Naive thymus-derived CD8-positive, alpha-beta T cell (primary cell): ENCODE measurements around the gene LOXHD1. TPM values are rescaled to one million over a fixed set of nuclear protein-coding genes. Genes with fewer than 3 reads are reported as not detected.
A peak's percentile ranks its signal among the peaks of the same experiment; 100 is the strongest.

Experiments used
- ATAC-seq, 2 donors: fragments of 150-1000 bp; cut with Tn5 transposase in 1 of 2; sonication (Bioruptor Pico), chemical (Tn5 transposase) in 1 of 2; 1 replicate in 1 of 2; 2 replicates in 1 of 2; pipeline ENCODE4 v1.10.0; 2021; ENCODE audit warnings: mild to moderate bottlenecking in 2 of 2, moderate library complexity in 2 of 2
- POLR2A ChIA-PET: fragments of 350-600 bp; sonication (Branson Sonifier 250); formaldehyde crosslinking; loops from one replicate; lab custom pipeline; 2021; ENCODE audit warnings: antibody characterized with exemption; lab: Charles Lee
- DNase-seq, 10 donors: peaks; one replicate each; pipeline versions ENCODE4 v3.0.0 to v3.0.0-alpha.2; 2020 to 2022
- H3K27ac Mint-ChIP-seq, 10 donors: one replicate each; pipeline ENCODE4 v1.8.0; 2020 to 2022; ENCODE audit warnings: mild to moderate bottlenecking in 10 of 10, mixed read lengths in 10 of 10, moderate library complexity in 4 of 10, inconsistent platforms in 1 of 10
- H3K27me3 Mint-ChIP-seq, 5 donors: one replicate each; pipeline ENCODE4 v1.8.0; 2021 to 2022; ENCODE audit warnings: mixed read lengths in 5 of 5
- H3K36me3 Mint-ChIP-seq, 3 donors: one replicate each; pipeline ENCODE4 v1.8.0; 2020 to 2022; ENCODE audit warnings: mixed read lengths in 3 of 3, mild to moderate bottlenecking in 2 of 3, inconsistent platforms in 1 of 3
- H3K4me1 Mint-ChIP-seq, 4 donors: one replicate each; pipeline ENCODE4 v1.8.0; 2021 to 2022; ENCODE audit warnings: mixed read lengths in 4 of 4
- H3K4me3 Mint-ChIP-seq, 10 donors: one replicate each; pipeline ENCODE4 v1.8.0; 2020 to 2022; ENCODE audit warnings: mild to moderate bottlenecking in 10 of 10, mixed read lengths in 10 of 10, moderate library complexity in 6 of 10, inconsistent platforms in 1 of 10
- H3K9me3 Mint-ChIP-seq, 9 donors: one replicate each; pipeline ENCODE4 v1.8.0; 2020 to 2022; ENCODE audit warnings: mixed read lengths in 9 of 9, mild to moderate bottlenecking in 3 of 9, inconsistent platforms in 1 of 9, moderate library complexity in 1 of 9
- polyA plus RNA-seq, 3 donors: library from polyadenylated mRNA; unstranded; fragments of 300-500 nt; fragmentation: Illumina TruSeq; gene quantifications; one replicate each; pipeline ENCODE4 v1.2.3, GENCODE V29; 2021
- total RNA-seq, 8 experiments: library from RNA in 2 of 8; stranded (reverse) in 2 of 8; gene quantifications; one replicate each; pipeline ENCODE4 v1.2.3 and lab custom pipeline; 2021 to 2026

Gene LOXHD1
- total and polyA plus RNA-seq, 5 experiments from 2014 or later = 0.08 to 0.39 TPM; not detected in 3

GRCh38 chr18:46621111-46621766 is 35.8 kb downstream of the LOXHD1 start:
- ATAC-seq = peak; percentile 39 to 55
- H3K36me3 Mint-ChIP-seq = no peaks in the 10 kb centered on the region
- POLR2A ChIA-PET = no interaction called here
- peak overlapping the region in 9 of 10 donors; percentile 14 to 54 (median 42) for H3K4me3 Mint-ChIP-seq
- H3K9me3 Mint-ChIP-seq = no peaks in the 10 kb centered on the region
- peaks cover 0 to 3% (median 0%) of the 10 kb centered on the region in 5 donors for H3K27me3 Mint-ChIP-seq
- peaks cover 33 to 49% (median 40%) of the 10 kb centered on the region in 4 donors for H3K4me1 Mint-ChIP-seq
- peak overlapping the region; percentile 42 to 89 (median 82) for H3K27ac Mint-ChIP-seq
- DNase-seq = peak in 3 of 10 donors; percentile 5 to 44 (median 28)

GRCh38 chr18:46619559-46619958 is 37.5 kb downstream of the LOXHD1 start:
- ATAC-seq = no peak
- H3K9me3 Mint-ChIP-seq = no peaks in the 10 kb centered on the region
- DNase-seq = no peak
- peak overlapping the region in 1 of 10 donors; percentile 81 for H3K27ac Mint-ChIP-seq
- POLR2A ChIA-PET = no interaction called here
- peaks cover 30 to 42% (median 35%) of the 10 kb centered on the region in 4 donors for H3K4me1 Mint-ChIP-seq
- H3K4me3 Mint-ChIP-seq = no peak overlapping the region
- no peaks in the 10 kb centered on the region for H3K36me3 Mint-ChIP-seq
- H3K27me3 Mint-ChIP-seq = peaks cover 0 to 4% (median 0%) of the 10 kb centered on the region in 5 donors

- DNase-seq (no peak), ATAC-seq (no peak)
- Mint-ChIP-seq H3K36me3 (no peaks in the 10 kb centered on the region), H3K27ac (no peak overlapping the region), H3K4me1 (peaks cover 0 to 8% (median 4%) of the 10 kb centered on the region in 4 donors), H3K9me3 (no peaks in the 10 kb centered on the region), H3K27me3 (peaks cover 0 to 4% (median 0%) of the 10 kb centered on the region in 5 donors), H3K4me3 (no peak overlapping the region)
- POLR2A ChIA-PET = no interaction called here
Measured at GRCh38 chr18:46615720-46616119, 41.3 kb downstream of the LOXHD1 start.

GRCh38 chr18:46609048-46609447 is 48.0 kb downstream of the LOXHD1 start:
- Mint-ChIP-seq H3K9me3 (no peaks in the 10 kb centered on the region), H3K27me3 (peaks cover 0 to 7% (median 2%) of the 10 kb centered on the region in 5 donors), H3K36me3 (no peaks in the 10 kb centered on the region), H3K27ac (no peak overlapping the region), H3K4me1 (no peaks in the 10 kb centered on the region), H3K4me3 (no peak overlapping the region)
- DNase-seq = no peak
- POLR2A ChIA-PET = no interaction called here
- ATAC-seq = no peak

GRCh38 chr18:46607926-46608325 is 49.1 kb downstream of the LOXHD1 start:
- Mint-ChIP-seq H3K4me3 (no peak overlapping the region), H3K27me3 (peaks cover 6 to 13% (median 9%) of the 10 kb centered on the region in 5 donors)

GRCh38 chr18:46601141-46601805 is 55.7 kb downstream of the LOXHD1 start:
- ATAC-seq (no peak), DNase-seq (no peak)
- H3K36me3 Mint-ChIP-seq = no peaks in the 10 kb centered on the region
- peaks cover 0 to 2% (median 0%) of the 10 kb centered on the region in 9 donors for H3K9me3 Mint-ChIP-seq
- peaks cover 14 to 28% (median 20%) of the 10 kb centered on the region in 5 donors for H3K27me3 Mint-ChIP-seq
- H3K27ac Mint-ChIP-seq = no peak overlapping the region
- peaks cover 0 to 5% (median 0%) of the 10 kb centered on the region in 4 donors for H3K4me1 Mint-ChIP-seq
- peak overlapping the region in 1 of 10 donors; percentile 9 for H3K4me3 Mint-ChIP-seq
- POLR2A ChIA-PET = no interaction called here

More at GRCh38 chr18:46607926-46608325, 49.1 kb downstream of the LOXHD1 start:
- no peaks in the 10 kb centered on the region for H3K4me1 Mint-ChIP-seq
- POLR2A ChIA-PET = no interaction called here
- no peaks in the 10 kb centered on the region for H3K9me3 Mint-ChIP-seq
- DNase-seq (no peak), ATAC-seq (no peak)
- H3K27ac Mint-ChIP-seq = no peak overlapping the region
- no peaks in the 10 kb centered on the region for H3K36me3 Mint-ChIP-seq

GRCh38 chr18:46596119-46596518 is 60.9 kb downstream of the LOXHD1 start:
- Mint-ChIP-seq H3K4me1 (peaks cover 0 to 2% (median 0%) of the 10 kb centered on the region in 4 donors), H3K4me3 (no peak overlapping the region), H3K27ac (no peak overlapping the region), H3K27me3 (peaks cover 10 to 31% (median 14%) of the 10 kb centered on the region in 5 donors), H3K36me3 (no peaks in the 10 kb centered on the region), H3K9me3 (peaks cover 0 to 2% (median 0%) of the 10 kb centered on the region in 9 donors)
- ATAC-seq (no peak), DNase-seq (no peak)
- POLR2A ChIA-PET = no interaction called here

GRCh38 chr18:46591783-46592391 is 65.1 kb downstream of the LOXHD1 start:
- POLR2A ChIA-PET = no interaction called here

GRCh38 chr18:46590103-46590502 is 66.9 kb downstream of the LOXHD1 start:
- Mint-ChIP-seq H3K36me3 (no peaks in the 10 kb centered on the region), H3K27me3 (peaks cover 5 to 35% (median 13%) of the 10 kb centered on the region in 5 donors), H3K4me3 (no peak overlapping the region), H3K9me3 (no peaks in the 10 kb centered on the region), H3K4me1 (no peaks in the 10 kb centered on the region), H3K27ac (no peak overlapping the region)
- POLR2A ChIA-PET = no interaction called here
- ATAC-seq = no peak
- no peak for DNase-seq

More at GRCh38 chr18:46591783-46592391, 65.1 kb downstream of the LOXHD1 start:
- H3K9me3 Mint-ChIP-seq = peaks cover 0 to 2% (median 0%) of the 10 kb centered on the region in 9 donors
- ATAC-seq (no peak), DNase-seq (no peak)
- no peaks in the 10 kb centered on the region for H3K36me3 Mint-ChIP-seq
- no peak overlapping the region for H3K4me3 Mint-ChIP-seq
- no peak overlapping the region for H3K27ac Mint-ChIP-seq
- H3K27me3 Mint-ChIP-seq = peaks cover 9 to 36% (median 15%) of the 10 kb centered on the region in 5 donors
- H3K4me1 Mint-ChIP-seq = peaks cover 0 to 2% (median 0%) of the 10 kb centered on the region in 4 donors

GRCh38 chr18:46588971-46589660 is 67.9 kb downstream of the LOXHD1 start:
- DNase-seq (no peak), ATAC-seq (no peak)
- Mint-ChIP-seq H3K27ac (no peak overlapping the region), H3K27me3 (peaks cover 3 to 25% (median 10%) of the 10 kb centered on the region in 5 donors), H3K36me3 (no peaks in the 10 kb centered on the region), H3K9me3 (no peaks in the 10 kb centered on the region), H3K4me1 (no peaks in the 10 kb centered on the region), H3K4me3 (no peak overlapping the region)
- POLR2A ChIA-PET = no interaction called here

GRCh38 chr18:46587600-46587999 is 69.4 kb downstream of the LOXHD1 start:
- Mint-ChIP-seq H3K4me3 (no peak overlapping the region), H3K4me1 (no peaks in the 10 kb centered on the region), H3K9me3 (peaks cover 0 to 5% (median 0%) of the 10 kb centered on the region in 9 donors), H3K27ac (no peak overlapping the region), H3K36me3 (peaks cover 0 to 3% (median 0%) of the 10 kb centered on the region in 3 donors), H3K27me3 (peaks cover 2 to 19% (median 7%) of the 10 kb centered on the region in 5 donors)
- POLR2A ChIA-PET = no interaction called here
- DNase-seq (no peak), ATAC-seq (no peak)

GRCh38 chr18:46583711-46584110 is 73.3 kb downstream of the LOXHD1 start:
- Mint-ChIP-seq H3K4me1 (no peaks in the 10 kb centered on the region), H3K27me3 (peaks cover 3 to 24% (median 18%) of the 10 kb centered on the region in 5 donors), H3K4me3 (no peak overlapping the region), H3K36me3 (peaks cover 0 to 29% (median 0%) of the 10 kb centered on the region in 3 donors), H3K9me3 (peaks cover 12 to 29% (median 23%) of the 10 kb centered on the region in 9 donors), H3K27ac (no peak overlapping the region)
- no peak for ATAC-seq
- POLR2A ChIA-PET = no interaction called here
- no peak for DNase-seq
